Transverse colon (tissue), 4 donors: ENCODE measurements around the gene SPTLC3. TPM values are rescaled to one million over a fixed set of nuclear protein-coding genes. Genes with fewer than 3 reads are reported as not detected.

Source experiments
- DNase-seq: peaks from one replicate; pipeline ENCODE4 v3.0.0-alpha.2; 2019
- H3K27ac ChIP-seq, 4 donors: fragments of 200-600 bp; sonication (generic); 2 replicates each; pipeline ENCODE4 v1.5.1; 2016 to 2018; ENCODE audit warnings: inconsistent platforms in 4 of 4
- H3K27me3 ChIP-seq: fragments of 200-600 bp; sonication (generic); 2 replicates; pipeline ENCODE4 v1.5.1; 2017; ENCODE audit warnings: inconsistent platforms
- H3K36me3 ChIP-seq, 4 donors: fragments of 200-600 bp; sonication (generic); 2 replicates each; pipeline ENCODE4 v1.5.1; 2017 to 2019; ENCODE audit warnings: inconsistent platforms in 4 of 4
- H3K4me1 ChIP-seq, 4 donors: fragments of 200-600 bp; sonication (generic); 2 replicates each; pipeline ENCODE4 v1.5.1; 2017 to 2020; ENCODE audit warnings: inconsistent platforms in 4 of 4
- H3K4me3 ChIP-seq, 4 donors: fragments of 200-600 bp; sonication (generic); 1 replicate in 1 of 4; 2 replicates in 3 of 4; pipeline versions ENCODE4 v1.5.1 to v1.6.1; 2017 to 2019; ENCODE audit warnings: inconsistent platforms in 4 of 4
- H3K9me3 ChIP-seq, 2 donors: fragments of 200-600 bp; sonication (generic); 2 replicates each; pipeline ENCODE4 v1.5.1; 2017 to 2019; ENCODE audit warnings: inconsistent platforms in 2 of 2
- CTCF ChIP-seq, 5 experiments: fragments of 200-600 bp in 3 of 5; fragments of 450-650 bp in 2 of 5; sonication (generic) in 3 of 5; IDR thresholded peaks; 1 replicate in 2 of 5; 2 replicates in 3 of 5; pipeline ENCODE4 v1.5.1; 2016 to 2017; ENCODE audit warnings: antibody characterized with exemption in 5 of 5, inconsistent platforms in 3 of 5, mild to moderate bottlenecking in 2 of 5, moderate library complexity in 1 of 5
- EP300 ChIP-seq: sonication (generic); formaldehyde crosslinking; IDR thresholded peaks from one replicate; pipeline ENCODE4 v1.6.1; 2017; ENCODE audit warnings: antibody characterized with exemption, low read depth
- POLR2A ChIP-seq: fragments of 450-650 bp; IDR thresholded peaks from one replicate; pipeline ENCODE4 v1.6.1; 2016; ENCODE audit warnings: antibody characterized with exemption, mild to moderate bottlenecking, moderate library complexity
- POLR2AphosphoS5 ChIP-seq, 3 donors: sonication (generic); formaldehyde crosslinking; IDR thresholded peaks; one replicate each; pipeline ENCODE4 v1.6.1; 2016; ENCODE audit warnings: antibody characterized with exemption in 3 of 3
- WGBS, 2 donors: methylation state at CpG; one replicate each; pipeline ENCODE4 v1.1.5; 2018; ENCODE audit warnings: low coverage in 1 of 2; 5-methylcytosine and 5-hydroxymethylcytosine counted together
- in situ Hi-C, 4 donors: fragments of 200-750 bp; cut with MboI; loops; one replicate each; pipeline versions ENCODE4 v1.15.0 to v1.15.1; 2017; ENCODE audit warnings: low sequenced_read_pairs in 3 of 4, low pct_ligation_motif_present in 1 of 4, low pct_unique_long_range_greater_than_20kb in 1 of 4
- intact Hi-C: fragments of 100-400 bp; cut with DNase I; formaldehyde crosslinking; loops from one replicate; pipeline ENCODE4 v1.15.1; 2023; ENCODE audit warnings: low total_unique reads
- total RNA-seq, 4 donors: library from RNA; depleted of rRNA; stranded (reverse); fragments of >200 nt; gene quantifications; one replicate each; pipeline ENCODE4 v1.1.0, GENCODE V29; 2016

The SPTLC3 gene
- total RNA-seq, 4 donors from 2014 or later = 2.6 to 11.6 (median 8.8) TPM

GRCh38 chr20:13098720-13099355 is 90.1 kb downstream of the SPTLC3 start:
- H3K4me1 ChIP-seq = no peaks in the 10 kb centered on the region
- no peak for TF ChIP-seq POLR2AphosphoS5 (IDR thresholded peaks at IDR 0.05)
- TF ChIP-seq POLR2A = no peak
- no peak for TF ChIP-seq EP300
- no peak for TF ChIP-seq CTCF (IDR thresholded peaks at IDR 0.05)
- intact Hi-C loops (no loop called here), in situ Hi-C loops (loop anchor here in 1 of 4 donors (25.0 kb wide), 1 partner anchor 112 kb away; no protein-coding TSS in a partner anchor)
- H3K4me3 ChIP-seq = no peak overlapping the region
- H3K36me3 ChIP-seq = no peaks in the 10 kb centered on the region
- 68 to 76% methylated on average over 2 to 4 of the region's 4 CpGs for WGBS, 2 donors
- DNase-seq = no peak
- no peaks in the 10 kb centered on the region for H3K9me3 ChIP-seq
- no peaks in the 10 kb centered on the region for H3K27me3 ChIP-seq
- no peak overlapping the region for H3K27ac ChIP-seq

GRCh38 chr20:13099676-13100075 is 90.9 kb downstream of the SPTLC3 start:
- H3K36me3 ChIP-seq = no peaks in the 10 kb centered on the region
- intact Hi-C loops = no loop called here
- TF ChIP-seq CTCF (IDR thresholded peaks at IDR 0.05) (no peak), POLR2AphosphoS5 (IDR thresholded peaks at IDR 0.05) (no peak), EP300 (no peak), POLR2A (no peak)

GRCh38 chr20:13101276-13101675 is 92.5 kb downstream of the SPTLC3 start:
- in situ Hi-C loops = loop anchor here (10.0 to 25.0 kb wide), 5 partner anchors 126 to 661 kb away; no protein-coding TSS in a partner anchor

More at GRCh38 chr20:13099676-13100075, 90.9 kb downstream of the SPTLC3 start:
- in situ Hi-C loops = loop anchor here (10.0 to 25.0 kb wide), 6 partner anchors 112 to 663 kb away; no protein-coding TSS in a partner anchor
- H3K9me3 ChIP-seq = no peaks in the 10 kb centered on the region
- H3K4me1 ChIP-seq = no peaks in the 10 kb centered on the region
- no peak for DNase-seq
- no peak overlapping the region for H3K27ac ChIP-seq
- no peak overlapping the region for H3K4me3 ChIP-seq
- H3K27me3 ChIP-seq = no peaks in the 10 kb centered on the region

GRCh38 chr20:13101706-13102105 is 92.9 kb downstream of the SPTLC3 start:
- no peak for TF ChIP-seq POLR2AphosphoS5 (IDR thresholded peaks at IDR 0.05)
- TF ChIP-seq POLR2A = no peak
- TF ChIP-seq CTCF (IDR thresholded peaks at IDR 0.05) = no peak
- no peak for TF ChIP-seq EP300
- intact Hi-C loops = no loop called here
- DNase-seq = no peak
- Histone ChIP-seq H3K27me3 (no peaks in the 10 kb centered on the region), H3K27ac (no peak overlapping the region), H3K4me1 (peaks cover 0 to 6% (median 0%) of the 10 kb centered on the region in 4 donors), H3K9me3 (no peaks in the 10 kb centered on the region), H3K4me3 (no peak overlapping the region), H3K36me3 (no peaks in the 10 kb centered on the region)
- in situ Hi-C loops = loop anchor here (10.0 to 25.0 kb wide), 5 partner anchors 127 to 661 kb away; no protein-coding TSS in a partner anchor
- 79% methylated on average over 5 of the region's 5 CpGs; no CpG with 5 or more reads in 1 of the 2 donors for WGBS, 2 donors

More at GRCh38 chr20:13101276-13101675, 92.5 kb downstream of the SPTLC3 start:
- no peaks in the 10 kb centered on the region for H3K36me3 ChIP-seq
- H3K27ac ChIP-seq = no peak overlapping the region
- H3K4me1 ChIP-seq = peaks cover 0 to 6% (median 0%) of the 10 kb centered on the region in 4 donors
- intact Hi-C loops = no loop called here
- TF ChIP-seq EP300 = no peak
- H3K4me3 ChIP-seq = no peak overlapping the region
- H3K27me3 ChIP-seq = no peaks in the 10 kb centered on the region
- 67 to 91% methylated on average over 1 to 2 of the region's 2 CpGs for WGBS, 2 donors
- H3K9me3 ChIP-seq = no peaks in the 10 kb centered on the region
- no peak for DNase-seq
